Measurements from ENCODE around the gene TMEM238L.

TMEM238L gene

GRCh38 chr17:10803350-10803749 is 549 bp downstream of the TMEM238L start:
- no peak for DNase-seq

- DNase-seq = no peak
These were observed 1.2 kb downstream of the TMEM238L start for GRCh38 chr17:10802496-10803284.

GRCh38 chr17:10799407-10799806 is 4.5 kb downstream of the TMEM238L start:
- DNase-seq = no peak

- DNase-seq = no peak
These were observed 5.0 kb downstream of the TMEM238L start for GRCh38 chr17:10798910-10799309.

GRCh38 chr17:10798332-10798749 is 5.6 kb downstream of the TMEM238L start:
- no peak for DNase-seq

- no peak for DNase-seq
These were observed 6.2 kb downstream of the TMEM238L start for GRCh38 chr17:10797476-10798328.

- DNase-seq = no peak
These were observed 10.1 kb downstream of the TMEM238L start for GRCh38 chr17:10793816-10794215.

GRCh38 chr17:10793256-10793655 is 10.6 kb downstream of the TMEM238L start:
- DNase-seq = no peak

GRCh38 chr17:10792151-10792550 is 11.7 kb downstream of the TMEM238L start:
- no peak for DNase-seq

GRCh38 chr17:10790491-10791401 is 13.2 kb downstream of the TMEM238L start:
- DNase-seq = no peak

- DNase-seq = no peak
These were observed 14.1 kb downstream of the TMEM238L start for GRCh38 chr17:10789694-10790271.

- no peak for DNase-seq
These were observed 16.4 kb downstream of the TMEM238L start for GRCh38 chr17:10787306-10788045.

GRCh38 chr17:10785295-10785694 is 18.6 kb downstream of the TMEM238L start:
- DNase-seq = no peak

GRCh38 chr17:10779609-10780008 is 24.3 kb downstream of the TMEM238L start:
- no peak for DNase-seq

GRCh38 chr17:10777890-10778289 is 26.0 kb downstream of the TMEM238L start:
- no peak for DNase-seq

- DNase-seq = no peak
These were observed 26.6 kb downstream of the TMEM238L start for GRCh38 chr17:10777131-10777807.

- DNase-seq = no peak
These were observed 27.5 kb downstream of the TMEM238L start for GRCh38 chr17:10776381-10776780.

GRCh38 chr17:10775740-10776356 is 28.1 kb downstream of the TMEM238L start:
- DNase-seq = no peak

- DNase-seq = no peak
These were observed 28.8 kb downstream of the TMEM238L start for GRCh38 chr17:10775058-10775457.

GRCh38 chr17:10773391-10773790 is 30.5 kb downstream of the TMEM238L start:
- no peak for DNase-seq
